Femur (tissue), 1 donor: ENCODE results near the gene AK2.
"Not testable (repeated sequence)": the region's sequence is repeated elsewhere in the genome, so short reads cannot be mapped to it uniquely, and the experiment has no call there.

Experiments used
- DNase-seq: peaks from one replicate; pipeline ENCODE4 v3.0.0-alpha.2; 2017

The AK2 gene

DNA sequence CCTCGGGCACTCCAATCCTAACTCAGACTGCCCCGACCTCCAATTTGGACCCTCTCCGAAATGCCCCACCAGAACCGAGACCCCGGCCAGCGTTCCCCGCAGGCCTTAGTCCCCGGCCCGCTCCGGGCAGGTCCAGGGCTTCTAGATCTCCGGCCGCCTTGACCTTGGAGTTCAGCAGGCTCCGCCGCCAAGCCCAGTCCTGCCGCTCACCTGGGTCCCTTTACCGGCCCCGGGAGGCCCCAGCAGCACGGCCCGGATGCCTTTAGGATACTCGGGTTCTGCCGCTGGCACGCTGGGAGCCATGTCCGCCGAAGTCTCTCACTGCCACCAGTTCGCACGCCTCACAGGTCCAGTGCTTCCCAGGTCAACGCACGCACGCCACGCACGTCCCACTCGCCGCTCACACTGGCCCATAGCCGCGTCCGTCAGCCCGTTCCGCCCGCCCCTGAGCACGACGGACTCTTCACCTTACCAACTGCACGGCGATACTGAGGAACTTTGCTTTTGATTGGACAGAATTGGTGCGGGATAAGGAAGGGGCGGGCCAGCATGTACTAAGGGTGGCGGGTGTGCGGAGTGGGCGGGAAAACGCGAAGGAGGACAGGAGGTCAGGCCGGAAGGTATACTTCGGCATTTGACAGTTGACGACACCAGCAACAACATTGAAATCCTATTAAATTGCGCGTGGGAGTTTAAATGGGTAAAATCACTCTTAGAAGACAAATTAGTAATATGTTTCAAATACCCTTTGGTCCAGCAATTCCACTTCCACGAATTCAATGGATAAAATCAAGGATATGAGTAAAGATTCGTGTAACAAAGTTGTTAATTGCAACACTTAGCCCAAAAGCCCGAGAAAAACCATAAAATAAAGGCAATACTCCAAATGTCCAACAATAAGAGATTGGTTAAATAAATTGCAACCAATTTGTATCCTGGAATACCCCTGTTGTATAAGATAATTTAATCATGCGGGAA, at the start of gene AK2:
Gene AK2 (minus strand): TSS at position 358 of the 978 bp plus-strand sequence. CDS start 55 bp downstream, at position 303.
- DNase-seq: peak; percentile 98

DNA sequence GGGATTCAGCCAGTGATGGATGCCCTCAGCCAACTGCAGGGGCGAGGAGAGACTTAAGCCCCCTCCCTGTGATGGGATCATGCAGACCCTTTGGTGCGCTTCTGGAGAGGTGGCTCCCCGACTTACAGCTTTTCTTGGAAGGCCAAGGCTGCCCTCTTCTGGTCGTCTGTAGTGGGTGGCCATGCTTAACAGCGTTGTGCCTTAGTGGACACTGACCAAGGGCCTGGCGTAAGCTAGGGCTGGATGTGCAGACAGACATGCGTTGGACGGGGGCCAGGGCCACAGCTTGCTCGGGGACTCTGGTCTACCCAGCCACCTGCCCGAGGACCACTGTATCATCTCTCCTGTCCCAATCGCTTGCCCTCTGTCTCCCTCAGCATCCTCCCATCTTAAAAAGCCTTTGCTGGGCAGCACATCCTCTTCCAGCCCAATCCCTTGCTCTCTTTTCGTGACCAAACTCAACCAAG, 49.7 kb upstream of the AK2 start:
- DNase-seq: peak; percentile 84

GRCh38 chr1:33085332-33085731, 48.6 kb upstream of the AK2 start:
- DNase-seq: no peak

GRCh38 chr1:33082575-33083108, 46.0 kb upstream of the AK2 start:
- no peak for DNase-seq

GRCh38 chr1:33081554-33082305, 45.0 kb upstream of the AK2 start:
- DNase-seq: no peak

- DNase-seq: peak; percentile 98
Observed at GRCh38 chr1:33080885-33081553, 44.3 kb upstream of the AK2 start, which contains the start of gene AZIN2. AZIN2 (plus strand) TSS chr1:33081153; CDS start chr1:33082250, 1,097 bp downstream.

DNA sequence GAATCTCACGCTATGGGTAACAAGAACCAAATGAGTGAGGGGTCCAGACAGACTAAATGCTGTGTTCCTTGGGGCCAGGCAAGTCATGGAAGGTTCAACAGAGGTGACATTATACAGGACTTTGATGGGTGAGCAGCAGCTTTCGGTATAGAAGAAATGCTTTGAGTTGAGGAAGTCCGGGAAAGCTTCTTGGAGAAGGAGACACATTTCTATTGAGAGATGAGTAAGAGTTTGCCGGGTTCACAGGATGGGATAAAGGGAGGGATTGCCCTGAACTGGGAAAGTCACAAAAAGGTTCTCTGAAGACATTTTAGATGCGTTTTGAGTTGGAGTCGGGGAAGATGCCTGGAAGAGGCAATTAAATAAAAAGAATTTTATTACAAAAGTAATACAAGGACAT, 43.7 kb upstream of the AK2 start:
- DNase-seq: no peak

GRCh38 chr1:33078030-33078591, 41.4 kb upstream of the AK2 start:
- no peak for DNase-seq

- no peak for DNase-seq
Observed at GRCh38 chr1:33074193-33074945, 37.7 kb upstream of the AK2 start.

- DNase-seq: no peak
Observed at GRCh38 chr1:33072707-33073106, 36.0 kb upstream of the AK2 start.

DNA sequence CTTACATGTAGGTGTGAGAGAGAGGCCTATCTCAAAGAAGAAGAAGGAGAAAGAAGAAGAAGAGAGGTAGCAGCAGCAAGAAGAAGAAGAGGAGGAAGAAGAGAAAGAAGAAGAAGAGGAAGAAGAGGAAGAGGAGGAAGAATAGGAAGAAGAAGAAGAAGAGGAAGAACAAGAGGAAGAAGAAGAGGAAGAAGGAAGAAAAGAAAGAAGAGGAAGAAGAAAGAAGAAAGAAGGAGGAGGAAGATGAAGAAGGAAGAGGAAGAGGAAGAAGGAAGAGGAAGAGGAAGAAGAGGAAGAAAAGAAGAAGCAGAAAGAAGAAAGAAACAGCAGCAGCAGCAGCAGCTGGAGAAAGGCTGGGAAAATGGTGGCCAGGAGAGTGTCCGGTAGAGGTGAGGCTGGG, 33.9 kb upstream of the AK2 start:
- DNase-seq: no peak

- not testable (repeated sequence) for DNase-seq
Observed at GRCh38 chr1:33068108-33068507, 31.4 kb upstream of the AK2 start.

GRCh38 chr1:33066477-33066876, 29.8 kb upstream of the AK2 start:
- not testable (repeated sequence) for DNase-seq

DNA sequence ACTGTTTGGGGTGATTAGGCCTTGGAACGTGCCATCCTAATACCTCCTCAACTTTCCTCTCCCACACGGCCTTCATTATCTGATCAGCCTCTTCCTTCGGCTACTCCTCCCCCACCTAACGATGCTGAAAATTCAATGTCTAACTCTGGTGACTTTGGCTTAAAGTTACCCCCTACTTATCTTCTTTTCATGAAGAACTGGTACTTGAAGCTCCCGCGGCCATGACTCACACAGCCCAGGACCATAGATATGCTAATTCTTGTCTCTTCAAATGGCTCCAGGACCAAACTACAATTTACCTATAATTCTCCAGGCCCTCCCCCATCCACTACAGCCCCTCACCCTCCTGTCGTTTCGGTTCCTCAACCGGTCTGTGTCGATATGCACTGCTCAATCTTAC, 28.6 kb upstream of the AK2 start:
- DNase-seq: no peak

- not testable (repeated sequence) for DNase-seq
Observed at GRCh38 chr1:33064284-33064683, 27.6 kb upstream of the AK2 start.

DNA sequence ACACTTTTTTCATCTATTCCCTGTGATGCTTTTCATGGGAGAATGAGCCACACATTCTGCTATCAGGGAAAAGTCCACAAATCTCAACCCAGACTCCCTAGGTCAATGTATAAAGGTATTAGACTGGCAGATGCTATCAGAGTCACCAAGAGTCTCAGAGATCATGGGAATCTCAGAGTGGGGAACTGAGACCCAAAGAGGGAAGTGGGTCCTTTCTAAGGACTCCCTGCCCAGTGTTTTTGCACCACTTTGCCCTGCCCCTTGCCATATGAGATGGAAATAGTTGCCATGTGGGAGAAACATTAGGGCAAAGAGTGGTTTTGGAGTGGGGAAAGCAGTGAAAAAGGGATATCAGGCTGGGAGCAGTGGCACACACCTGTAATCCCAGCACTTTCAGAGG, 25.2 kb upstream of the AK2 start:
- DNase-seq: no peak

DNA sequence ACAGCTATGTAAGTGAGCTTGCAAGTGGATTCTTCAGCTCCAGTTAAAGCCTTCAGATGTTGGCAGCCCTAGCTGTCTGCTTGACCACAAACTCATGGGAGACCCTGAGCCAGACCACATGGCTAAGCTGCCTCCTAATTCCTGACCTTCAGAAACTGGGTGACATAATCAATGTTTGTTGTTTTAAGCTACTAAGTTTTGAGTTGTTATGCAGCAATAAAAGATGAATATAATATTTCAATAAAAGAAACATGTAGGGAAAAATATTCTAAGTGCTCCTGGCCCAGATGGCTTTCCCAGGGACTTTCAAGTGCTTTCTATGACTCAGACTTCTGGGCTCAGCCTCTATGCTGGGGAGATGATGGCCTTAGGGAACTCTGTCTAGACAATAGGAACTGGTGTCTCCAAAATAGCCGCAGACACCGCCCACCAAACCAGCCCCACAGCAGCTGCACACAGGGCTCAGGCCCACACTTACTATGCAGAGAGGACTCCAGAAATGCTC, 23.9 kb upstream of the AK2 start:
- DNase-seq: peak; percentile 92

- no peak for DNase-seq
Observed at GRCh38 chr1:33057095-33057494, 20.4 kb upstream of the AK2 start.

DNA sequence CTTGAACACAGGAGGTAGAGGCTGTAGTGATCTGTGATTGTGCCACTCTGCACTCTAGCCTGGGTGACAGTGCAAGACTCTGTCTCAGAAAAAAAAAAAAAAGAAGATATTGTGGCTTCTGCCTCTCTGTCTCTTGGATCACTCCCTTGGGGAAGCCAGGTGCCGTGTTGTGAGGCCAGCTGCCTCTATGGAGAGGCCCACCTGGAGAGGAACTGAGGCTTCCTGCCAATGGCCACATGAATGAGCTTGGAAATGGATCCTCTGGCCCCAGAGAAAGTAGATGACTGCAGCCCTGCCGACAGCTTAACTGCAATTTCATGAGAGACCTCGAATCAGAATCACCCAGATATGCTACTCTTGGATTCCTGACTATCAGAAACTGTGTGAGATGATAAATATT, 19.7 kb upstream of the AK2 start:
- no peak for DNase-seq

- peak; percentile 85 for DNase-seq
Observed at GRCh38 chr1:33055210-33056008, 18.7 kb upstream of the AK2 start.
